Stimulated activated CD8-positive, alpha-beta memory T cell treated with anti-CD3 and anti-CD28 coated beads, Interleukin-7, amount 100 ng/mL, for 1 hour (primary cell): Measurements from ENCODE around the gene PTPN6.

ENCODE experiments used
- DNase-seq, 2 donors: peaks; one replicate each; pipeline ENCODE4 v3.0.0-alpha.2; 2020; ENCODE audit warnings: low read depth in 2 of 2

PTPN6 gene

DNA sequence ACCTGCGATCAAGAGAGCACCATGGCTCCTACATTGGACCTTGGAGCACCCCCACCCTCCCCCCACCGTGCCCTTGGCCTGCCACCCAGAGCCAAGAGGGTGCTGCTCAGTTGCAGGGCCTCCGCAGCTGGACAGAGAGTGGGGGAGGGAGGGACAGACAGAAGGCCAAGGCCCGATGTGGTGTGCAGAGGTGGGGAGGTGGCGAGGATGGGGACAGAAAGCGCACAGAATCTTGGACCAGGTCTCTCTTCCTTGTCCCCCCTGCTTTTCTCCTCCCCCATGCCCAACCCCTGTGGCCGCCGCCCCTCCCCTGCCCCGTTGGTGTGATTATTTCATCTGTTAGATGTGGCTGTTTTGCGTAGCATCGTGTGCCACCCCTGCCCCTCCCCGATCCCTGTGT is 9.4 kb upstream of the PTPN6 start:
- DNase-seq: no peak

GRCh38 chr12:6942331-6942665 is 8.9 kb upstream of the PTPN6 start:
- no peak for DNase-seq

DNA sequence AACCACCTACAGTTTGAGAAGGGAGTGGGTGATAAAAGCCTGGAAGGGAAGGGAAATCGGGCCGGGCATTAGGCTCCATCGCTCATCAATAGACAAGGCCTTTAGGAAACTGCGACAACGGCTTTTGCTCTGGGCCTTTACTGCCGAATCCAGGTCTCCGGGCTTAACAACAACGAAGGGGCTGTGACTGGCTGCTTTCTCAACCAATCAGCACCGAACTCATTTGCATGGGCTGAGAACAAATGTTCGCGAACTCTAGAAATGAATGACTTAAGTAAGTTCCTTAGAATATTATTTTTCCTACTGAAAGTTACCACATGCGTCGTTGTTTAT is 7.8 kb upstream of the PTPN6 start:
- no peak for DNase-seq

DNA sequence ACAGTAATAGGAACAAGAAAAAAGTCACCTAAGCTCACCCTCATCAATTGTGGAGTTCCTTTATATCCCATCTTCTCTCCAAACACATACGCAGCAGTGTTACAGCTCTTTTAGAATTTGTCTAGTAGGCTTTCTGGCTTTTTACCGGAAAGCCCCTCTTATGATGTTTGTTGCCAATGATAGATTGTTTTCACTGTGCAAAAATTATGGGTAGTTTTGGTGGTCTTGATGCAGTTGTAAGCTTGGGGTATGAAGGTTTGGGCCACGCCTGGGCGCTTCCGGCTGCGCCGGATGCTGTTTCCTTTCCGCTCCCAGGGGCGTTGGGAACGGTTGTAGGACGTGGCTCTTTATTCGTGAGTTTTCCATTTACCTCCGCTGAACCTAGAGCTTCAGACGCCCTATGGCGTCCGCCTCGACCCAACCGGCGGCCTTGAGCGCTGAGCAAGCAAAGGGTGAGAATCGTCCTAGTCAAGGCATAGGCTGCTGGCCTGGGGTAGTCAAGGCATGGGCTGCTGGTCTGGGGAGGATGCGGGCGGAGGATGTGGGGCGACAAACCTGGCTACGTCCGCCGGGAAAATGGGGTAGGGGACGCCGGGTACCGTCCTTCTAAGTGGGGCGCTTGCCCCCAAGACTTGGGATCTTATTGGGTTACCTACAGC is 7.3 kb upstream of the PTPN6 start, which contains the start of the genes C12orf57 and RNU7-1:
TSS of gene C12orf57 (plus strand) at position 301 of the 659 bp plus-strand sequence. CDS start at position 401, 100 bp downstream.
TSS of gene RNU7-1 (plus strand) at position 95 of the 659 bp plus-strand sequence.
- DNase-seq: peak in 1 of 2 donors; percentile 52

DNA sequence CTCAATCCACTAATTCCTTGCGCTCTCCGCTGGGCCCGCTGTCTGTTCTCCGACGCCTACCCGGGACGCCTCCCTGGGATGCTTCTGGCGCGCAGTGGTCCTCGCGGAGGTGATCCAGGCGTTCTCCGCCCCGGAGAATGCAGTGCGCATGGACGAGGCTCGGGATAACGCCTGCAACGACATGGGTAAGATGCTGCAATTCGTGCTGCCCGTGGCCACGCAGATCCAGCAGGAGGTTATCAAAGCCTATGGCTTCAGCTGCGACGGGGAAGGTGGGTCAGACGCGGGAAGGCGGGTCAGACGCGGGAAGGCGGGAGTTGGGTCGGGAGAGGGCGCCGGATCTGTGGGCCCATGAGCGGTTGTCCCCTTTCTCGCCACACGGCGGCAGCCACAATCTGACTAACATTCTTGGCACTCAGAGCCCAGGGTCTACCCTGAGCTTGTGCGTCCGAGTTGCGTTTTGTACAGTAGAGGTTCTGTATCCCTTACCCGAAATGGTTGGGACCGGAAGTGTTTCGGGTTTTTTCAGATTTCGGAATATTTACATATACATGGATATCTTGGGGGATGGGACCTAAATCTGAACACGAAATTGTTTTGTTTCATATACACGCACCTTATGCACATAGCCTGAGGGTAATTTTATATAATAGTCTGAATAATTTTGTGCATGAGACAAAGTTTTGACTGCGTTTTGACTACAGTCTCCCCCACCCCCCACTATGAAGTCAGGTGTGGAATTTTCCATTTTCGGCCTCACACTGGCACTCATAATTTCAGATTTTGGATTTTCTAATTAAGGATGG is 6.6 kb upstream of the PTPN6 start:
- DNase-seq: peak; percentile 71 to 77

- no peak for DNase-seq
Observed at GRCh38 chr12:6945613-6946012, 5.5 kb upstream of the PTPN6 start.

DNA sequence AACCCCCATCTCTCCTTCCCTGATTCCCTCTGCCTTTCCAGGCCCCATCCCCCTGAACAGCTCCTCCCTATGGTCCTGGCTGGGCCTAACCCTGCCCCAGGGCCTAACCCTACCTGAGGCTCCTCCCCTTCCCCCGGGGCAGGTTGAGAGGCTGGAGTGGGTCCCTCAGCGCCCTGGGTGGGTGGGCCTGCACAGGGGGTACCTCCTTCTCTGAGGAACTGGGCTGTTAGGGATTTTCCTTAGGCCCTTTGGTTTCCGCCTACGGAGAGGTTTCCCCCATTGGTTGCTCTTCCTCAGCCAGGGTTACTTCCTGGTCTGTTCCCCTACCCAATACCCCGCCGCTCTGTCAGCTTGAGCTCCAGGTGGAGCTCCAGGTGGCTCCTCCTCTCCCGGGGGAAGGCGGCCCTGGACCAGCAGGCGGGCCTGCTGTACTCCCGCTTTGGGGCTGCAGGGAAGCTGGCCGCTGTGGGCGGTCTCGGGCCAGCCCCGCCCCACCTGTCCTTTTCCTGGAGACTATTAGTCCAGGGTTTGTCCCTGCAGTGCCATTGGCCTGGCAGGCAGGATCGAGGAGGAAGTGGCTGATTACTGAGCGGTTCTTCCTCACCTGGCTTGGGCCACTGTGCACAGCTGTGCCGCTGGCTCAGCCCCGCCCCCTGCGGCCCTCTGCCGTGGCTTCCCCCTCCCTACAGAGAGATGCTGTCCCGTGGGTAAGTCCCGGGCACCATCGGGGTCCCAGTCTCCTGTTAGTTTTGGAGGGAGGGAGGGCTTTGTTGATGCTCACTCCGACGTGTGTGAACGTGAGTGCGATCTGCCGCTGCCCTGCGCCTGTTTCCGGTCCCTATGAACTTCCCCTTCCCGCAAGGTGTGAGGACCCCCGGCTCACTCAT is 4.9 kb upstream of the PTPN6 start:
- no peak for DNase-seq

DNA sequence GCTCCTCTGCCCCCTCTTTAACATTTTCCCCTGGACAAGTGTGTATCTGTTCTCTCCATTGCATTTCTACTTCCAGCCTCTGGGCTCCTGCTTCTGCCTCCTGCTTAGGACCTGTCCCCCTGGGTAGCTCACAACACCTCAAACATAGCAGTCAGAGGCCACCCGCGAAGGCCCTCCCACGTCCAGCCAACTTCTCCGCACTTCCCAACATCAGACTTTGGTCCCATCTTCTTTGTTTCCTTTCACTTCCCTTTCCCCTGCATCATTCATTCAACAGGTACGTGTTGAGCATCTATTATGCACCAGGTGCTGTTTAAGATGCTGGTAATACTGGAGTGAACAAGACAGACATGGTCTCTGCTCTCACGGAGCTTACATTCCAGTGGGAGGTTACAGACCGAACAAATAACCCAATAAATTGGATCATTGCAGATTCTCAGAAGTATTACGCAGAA is 4.2 kb upstream of the PTPN6 start:
- no peak for DNase-seq

GRCh38 chr12:6947615-6948014 is 3.5 kb upstream of the PTPN6 start:
- DNase-seq: no peak

DNA sequence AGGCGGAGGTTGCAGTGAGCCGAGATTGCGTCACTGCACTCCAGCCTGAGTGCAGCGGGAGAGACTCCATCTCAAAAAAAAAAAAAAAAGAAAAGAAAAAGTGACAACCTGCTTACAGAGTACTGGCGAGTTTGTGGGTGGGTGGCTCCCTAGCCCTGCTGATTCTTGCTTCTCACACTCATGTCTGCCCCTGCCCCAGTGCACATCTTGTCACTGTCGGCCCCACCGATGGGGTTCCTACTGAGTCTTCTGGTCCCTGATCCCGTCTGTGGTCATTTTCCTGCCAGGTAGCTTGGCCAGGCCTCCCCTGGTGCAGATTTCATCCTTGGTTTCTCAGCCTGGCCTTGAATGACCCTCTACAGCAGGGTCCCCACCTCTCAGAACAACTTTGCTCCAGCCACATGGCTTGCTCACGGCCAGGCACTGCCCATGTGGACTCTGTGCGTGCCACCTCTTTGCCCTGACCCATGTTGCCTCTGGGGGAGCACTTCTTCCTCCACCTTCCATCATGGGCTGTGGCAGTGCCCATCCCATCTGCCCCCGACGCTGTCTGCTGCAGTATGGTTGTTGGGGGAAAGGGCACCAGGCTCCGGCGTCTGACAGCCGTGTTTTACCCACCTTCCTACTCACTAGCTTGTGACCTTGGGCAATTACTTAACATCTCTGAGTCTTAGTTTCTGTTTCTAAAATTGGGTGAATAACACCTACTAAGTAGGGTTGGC is 2.1 kb upstream of the PTPN6 start:
- DNase-seq: no peak

GRCh38 chr12:6950401-6950801 is 755 bp upstream of the PTPN6 start:
- no peak for DNase-seq

DNA sequence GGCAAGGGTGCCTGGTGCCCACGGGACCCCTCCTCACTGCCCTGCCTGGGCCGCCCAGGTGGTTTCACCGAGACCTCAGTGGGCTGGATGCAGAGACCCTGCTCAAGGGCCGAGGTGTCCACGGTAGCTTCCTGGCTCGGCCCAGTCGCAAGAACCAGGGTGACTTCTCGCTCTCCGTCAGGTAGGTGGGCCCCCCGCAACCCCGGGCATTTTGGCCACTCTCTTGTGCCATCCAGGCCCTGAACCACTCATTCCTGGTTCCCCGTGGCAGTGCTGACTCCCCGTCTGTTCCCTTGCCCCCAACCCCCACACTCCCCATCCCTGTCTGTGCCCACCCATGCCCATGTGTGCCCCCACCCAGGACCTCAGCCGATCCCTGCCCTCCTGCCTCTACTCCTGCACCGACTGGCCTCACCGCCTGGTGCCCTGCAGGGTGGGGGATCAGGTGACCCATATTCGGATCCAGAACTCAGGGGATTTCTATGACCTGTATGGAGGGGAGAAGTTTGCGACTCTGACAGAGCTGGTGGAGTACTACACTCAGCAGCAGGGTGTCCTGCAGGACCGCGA is 480 bp downstream of the PTPN6 start:
- DNase-seq: no peak

GRCh38 chr12:6952121-6952862 is 1.1 kb downstream of the PTPN6 start:
- DNase-seq: no peak

GRCh38 chr12:6952863-6953441 is 1.8 kb downstream of the PTPN6 start:
- no peak for DNase-seq

DNA sequence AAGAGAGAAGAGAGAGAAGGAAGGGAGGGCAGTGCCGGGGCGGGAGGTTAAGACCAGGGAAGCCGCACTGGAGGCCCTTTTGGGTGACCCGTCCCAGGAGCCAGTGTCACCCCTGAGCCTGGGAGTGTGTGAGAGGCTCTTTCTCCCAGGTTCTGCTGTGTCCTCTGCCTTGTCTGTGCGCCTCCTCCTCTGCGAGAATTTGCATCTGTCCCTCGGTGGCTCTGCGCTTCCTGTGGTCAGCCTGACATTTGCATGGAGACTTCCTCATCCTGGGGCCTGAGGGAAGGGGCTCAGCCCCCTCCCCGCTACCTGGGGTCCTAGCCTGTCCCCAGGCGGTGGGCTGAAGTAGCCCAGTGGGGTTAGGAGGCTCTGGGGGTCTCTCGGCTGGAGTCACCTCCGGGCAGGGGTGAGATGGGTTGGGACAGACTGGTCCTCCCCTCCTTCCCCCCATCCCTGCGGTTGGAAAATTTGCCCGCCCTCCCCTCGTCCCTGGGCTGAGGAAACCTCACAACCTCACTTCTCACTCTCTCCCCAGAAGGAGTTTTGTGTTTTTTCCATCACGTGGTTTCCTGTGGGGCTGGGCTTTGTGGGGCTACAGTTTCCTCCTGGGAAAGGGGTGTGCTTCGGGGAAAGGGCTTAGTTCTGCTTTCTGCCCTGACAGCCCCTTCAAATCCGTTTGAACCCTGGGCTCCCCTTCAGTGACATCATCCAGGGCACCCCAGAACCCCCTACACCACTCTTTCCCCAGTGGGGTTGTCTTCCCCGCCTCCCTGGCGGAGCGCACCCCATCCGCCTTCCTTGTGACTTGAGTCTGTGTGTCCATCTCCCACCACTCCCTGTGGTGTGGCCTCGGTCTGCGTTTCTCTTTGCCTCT is 2.5 kb downstream of the PTPN6 start:
- peak; percentile 76 to 77 for DNase-seq

DNA sequence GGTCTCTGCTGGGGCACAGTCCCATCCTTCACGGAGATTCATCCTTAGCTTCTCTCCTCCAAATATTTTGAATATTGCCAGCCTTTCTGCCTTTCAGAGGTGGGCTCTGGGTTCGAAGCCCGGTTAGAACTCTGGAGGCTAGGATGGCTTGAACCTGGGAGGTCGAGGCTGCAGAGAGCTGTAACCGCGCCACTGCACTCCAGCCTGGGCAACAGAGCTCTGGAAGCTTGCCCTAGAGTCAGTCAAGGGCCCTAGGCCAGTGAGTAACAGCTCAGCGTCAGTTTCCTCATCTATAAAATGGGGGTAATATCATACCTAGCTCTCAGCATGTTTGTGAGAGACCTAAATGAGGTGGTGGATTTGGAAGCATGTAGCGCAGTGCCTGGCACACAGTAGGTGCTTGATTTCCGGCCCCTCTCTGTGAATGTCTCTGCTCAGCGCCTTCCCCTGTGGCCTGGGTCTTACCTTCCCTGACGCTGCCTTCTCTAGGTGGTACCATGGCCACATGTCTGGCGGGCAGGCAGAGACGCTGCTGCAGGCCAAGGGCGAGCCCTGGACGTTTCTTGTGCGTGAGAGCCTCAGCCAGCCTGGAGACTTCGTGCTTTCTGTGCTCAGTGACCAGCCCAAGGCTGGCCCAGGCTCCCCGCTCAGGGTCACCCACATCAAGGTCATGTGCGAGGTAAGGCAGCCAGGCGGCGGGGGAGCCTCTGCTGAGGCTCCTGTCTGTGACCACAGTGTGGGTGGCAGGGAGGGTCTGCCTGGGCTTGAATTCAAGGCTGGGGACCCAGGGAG is 3.4 kb downstream of the PTPN6 start:
- no peak for DNase-seq

DNA sequence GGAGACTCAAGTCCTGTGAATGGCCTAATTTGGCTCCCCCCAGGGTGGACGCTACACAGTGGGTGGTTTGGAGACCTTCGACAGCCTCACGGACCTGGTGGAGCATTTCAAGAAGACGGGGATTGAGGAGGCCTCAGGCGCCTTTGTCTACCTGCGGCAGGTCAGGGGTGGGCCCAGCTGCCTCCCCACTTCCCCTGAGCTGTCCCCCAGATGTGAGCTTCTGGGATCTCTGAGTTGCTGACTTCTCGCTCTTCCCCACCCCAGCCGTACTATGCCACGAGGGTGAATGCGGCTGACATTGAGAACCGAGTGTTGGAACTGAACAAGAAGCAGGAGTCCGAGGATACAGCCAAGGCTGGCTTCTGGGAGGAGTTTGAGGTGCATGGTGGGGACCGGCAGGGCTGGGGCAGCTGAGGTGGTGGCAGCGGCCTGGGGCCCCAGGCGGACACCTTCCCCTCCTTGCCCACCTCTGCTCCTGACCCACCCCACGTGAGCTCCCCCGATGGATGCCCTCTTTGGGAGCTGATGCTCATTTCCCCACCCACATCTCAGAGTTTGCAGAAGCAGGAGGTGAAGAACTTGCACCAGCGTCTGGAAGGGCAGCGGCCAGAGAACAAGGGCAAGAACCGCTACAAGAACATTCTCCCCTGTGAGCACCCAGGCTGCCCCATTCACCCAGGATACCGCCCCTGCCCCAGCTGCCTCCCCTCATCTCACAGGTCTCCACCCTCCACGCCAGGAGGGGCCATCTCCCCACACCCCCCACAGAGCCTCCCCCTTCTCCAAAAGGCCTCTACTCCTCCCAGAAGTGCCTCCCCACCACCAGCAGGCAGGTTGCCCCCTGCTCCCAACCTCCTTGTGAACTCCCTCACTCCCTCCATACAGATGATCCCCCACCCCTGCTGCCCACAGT is 4.2 kb downstream of the PTPN6 start:
- DNase-seq: no peak
